Bronchial epithelial cell (primary cell): ENCODE results near the gene TCERG1L. TPM values are rescaled to one million over a fixed set of nuclear protein-coding genes. Genes with fewer than 3 reads are reported as not detected.

Experiments
- DNase-seq: peaks from one replicate; pipeline ENCODE4 v3.0.0-alpha.2; 2010; ENCODE audit warnings: low read depth
- FAIRE-seq: peaks from 2 replicates; lab custom pipeline; 2011; peaks lifted over from hg19 to GRCh38; lab: Jason Lieb, UNC
- H3K27me3 ChIP-seq: 2 replicates; pipeline ENCODE4 v1.5.1; 2011; ENCODE audit warnings: low read length; ENCODE audit not compliant: control insufficient read depth, insufficient read depth
- H3K36me3 ChIP-seq: 2 replicates; pipeline ENCODE4 v1.5.1; 2011; ENCODE audit warnings: low read length; ENCODE audit not compliant: control insufficient read depth, insufficient read depth
- H3K4me3 ChIP-seq: 2 replicates; pipeline ENCODE4 v1.5.1; 2011; ENCODE audit warnings: mild to moderate bottlenecking, low read depth, low read length, control low read depth
- total RNA-seq: library from RNA; depleted of rRNA; stranded (reverse); fragments of >200 nt; gene quantifications from 2 replicates; pipeline ENCODE4 v1.2.1, GENCODE V29; 2014
- TF ChIP-seq, protein P1 (sequence below): IDR thresholded peaks from 2 replicates; pipeline ENCODE4 v1.5.1; 2011; ENCODE audit warnings: mild to moderate bottlenecking, moderate library complexity, low read length, control low read depth, inconsistent platforms; ENCODE audit not compliant: insufficient read depth, severe bottlenecking

The TCERG1L gene
- total RNA-seq, 1 donor from 2014 or later, result not detected

DNA sequence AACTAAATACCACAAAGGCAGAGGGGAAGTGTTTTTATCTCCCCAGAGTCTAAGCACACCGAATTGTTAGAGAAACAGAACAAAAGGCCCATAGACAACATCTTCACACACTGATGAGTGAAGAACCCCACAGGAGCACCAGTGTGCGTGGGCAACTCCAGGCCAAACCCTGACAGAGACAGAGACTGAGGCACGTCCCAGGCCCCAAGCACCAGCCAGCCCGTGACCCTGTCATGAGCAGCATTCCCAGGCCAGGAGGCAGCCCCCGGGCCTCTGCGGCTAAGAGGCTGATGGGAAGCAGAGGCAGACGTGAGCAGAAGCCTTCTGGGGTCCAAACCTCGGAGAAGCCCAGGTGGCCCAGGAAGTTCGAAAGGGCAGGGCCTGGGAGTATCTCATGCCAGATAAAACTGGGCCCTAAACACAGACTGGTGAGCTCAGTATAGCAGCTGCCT lies 184.4 kb downstream of the TCERG1L start:
- no peak for DNase-seq
- Histone ChIP-seq H3K27me3 (no peaks in the 10 kb centered on the region), H3K36me3 (no peaks in the 10 kb centered on the region), H3K4me3 (no peak overlapping the region)
- FAIRE-seq, result no peak
- TF ChIP-seq, protein P1, sequence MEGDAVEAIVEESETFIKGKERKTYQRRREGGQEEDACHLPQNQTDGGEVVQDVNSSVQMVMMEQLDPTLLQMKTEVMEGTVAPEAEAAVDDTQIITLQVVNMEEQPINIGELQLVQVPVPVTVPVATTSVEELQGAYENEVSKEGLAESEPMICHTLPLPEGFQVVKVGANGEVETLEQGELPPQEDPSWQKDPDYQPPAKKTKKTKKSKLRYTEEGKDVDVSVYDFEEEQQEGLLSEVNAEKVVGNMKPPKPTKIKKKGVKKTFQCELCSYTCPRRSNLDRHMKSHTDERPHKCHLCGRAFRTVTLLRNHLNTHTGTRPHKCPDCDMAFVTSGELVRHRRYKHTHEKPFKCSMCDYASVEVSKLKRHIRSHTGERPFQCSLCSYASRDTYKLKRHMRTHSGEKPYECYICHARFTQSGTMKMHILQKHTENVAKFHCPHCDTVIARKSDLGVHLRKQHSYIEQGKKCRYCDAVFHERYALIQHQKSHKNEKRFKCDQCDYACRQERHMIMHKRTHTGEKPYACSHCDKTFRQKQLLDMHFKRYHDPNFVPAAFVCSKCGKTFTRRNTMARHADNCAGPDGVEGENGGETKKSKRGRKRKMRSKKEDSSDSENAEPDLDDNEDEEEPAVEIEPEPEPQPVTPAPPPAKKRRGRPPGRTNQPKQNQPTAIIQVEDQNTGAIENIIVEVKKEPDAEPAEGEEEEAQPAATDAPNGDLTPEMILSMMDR, result no peak

DNA sequence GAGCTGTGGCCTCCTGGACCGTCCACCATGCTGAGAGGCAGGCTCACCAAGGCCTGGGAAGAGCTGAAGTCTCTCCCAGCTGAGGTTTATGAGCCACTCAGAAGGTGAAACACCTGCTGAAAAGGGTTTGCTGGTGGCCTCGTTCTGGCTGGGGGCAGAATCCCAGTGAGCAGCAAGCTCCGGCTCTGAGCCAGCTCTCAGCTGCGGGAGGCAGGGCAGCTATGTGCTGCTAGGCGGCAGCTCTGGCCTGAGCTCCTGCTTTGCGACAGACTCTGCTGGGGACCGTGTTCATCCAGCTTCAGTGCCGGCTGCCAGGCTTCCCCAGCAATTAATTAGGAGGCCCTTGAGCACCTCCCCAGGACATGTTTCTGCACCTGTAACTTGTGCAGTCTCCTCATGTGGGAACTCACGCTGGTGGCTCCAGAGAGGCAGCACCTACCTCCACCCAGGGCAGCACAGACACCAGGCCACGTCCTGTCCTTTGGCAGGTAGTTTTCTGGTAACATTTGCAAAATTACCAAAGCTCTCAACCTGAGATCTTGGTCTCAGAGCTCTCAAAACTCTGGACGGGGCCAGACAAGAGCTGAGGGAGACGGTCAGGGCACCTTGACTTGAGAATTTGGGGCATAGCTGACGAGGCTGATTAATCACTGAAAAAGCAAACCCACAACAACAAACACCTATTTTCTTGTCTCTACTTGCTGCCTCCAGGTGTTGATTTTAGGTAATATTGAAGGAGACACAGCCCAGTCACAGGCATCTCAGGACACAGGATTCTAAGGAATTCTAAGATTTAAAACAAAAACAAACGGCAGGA lies 185.0 kb downstream of the TCERG1L start:
- peak; percentile 4 for DNase-seq
- TF ChIP-seq, protein P1, result no peak

DNA sequence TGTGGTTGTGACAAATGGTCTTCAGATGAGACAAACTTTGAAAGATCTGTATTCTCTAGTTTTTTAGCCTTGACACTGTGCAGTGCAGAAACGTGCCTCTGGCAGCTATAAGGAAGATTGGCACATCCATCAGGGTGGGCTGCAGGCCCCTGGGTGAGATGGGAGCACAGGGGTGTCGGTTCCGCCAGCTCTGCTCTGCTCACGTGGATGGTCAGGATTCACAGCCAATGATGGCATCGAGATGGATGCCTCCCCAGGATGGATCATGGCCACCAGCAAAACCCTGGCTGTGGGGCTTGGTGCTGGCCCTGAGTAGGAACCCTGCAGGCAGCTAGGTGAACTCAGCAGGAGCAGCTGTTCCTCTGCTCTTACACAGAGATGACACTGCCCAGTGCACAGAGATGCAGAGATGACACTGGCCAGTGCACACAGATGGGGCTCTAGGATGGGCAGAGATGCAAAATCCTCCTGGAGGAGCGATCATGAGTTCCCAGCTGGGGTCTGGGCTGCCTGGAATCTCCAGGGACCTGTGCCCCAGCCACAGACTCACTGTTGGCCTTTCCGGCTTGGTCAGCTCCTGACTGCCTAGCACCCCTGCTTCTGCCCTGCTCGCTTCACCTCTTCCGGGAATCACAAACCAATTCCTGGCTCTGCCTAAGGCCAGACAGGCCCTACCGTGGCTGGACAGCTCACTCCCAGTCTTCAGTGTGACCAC lies 185.9 kb downstream of the TCERG1L start:
- TF ChIP-seq, protein P1, result no peak
- Histone ChIP-seq H3K27me3 (no peaks in the 10 kb centered on the region), H3K4me3 (no peak overlapping the region), H3K36me3 (no peaks in the 10 kb centered on the region)
- DNase-seq (no peak), FAIRE-seq (no peak)

More for the DNA sequence above, 185.0 kb downstream of the TCERG1L start:
- H3K4me3 ChIP-seq, result no peak overlapping the region
- H3K36me3 ChIP-seq, result no peaks in the 10 kb centered on the region
- FAIRE-seq, result no peak
- H3K27me3 ChIP-seq, result no peaks in the 10 kb centered on the region

DNA sequence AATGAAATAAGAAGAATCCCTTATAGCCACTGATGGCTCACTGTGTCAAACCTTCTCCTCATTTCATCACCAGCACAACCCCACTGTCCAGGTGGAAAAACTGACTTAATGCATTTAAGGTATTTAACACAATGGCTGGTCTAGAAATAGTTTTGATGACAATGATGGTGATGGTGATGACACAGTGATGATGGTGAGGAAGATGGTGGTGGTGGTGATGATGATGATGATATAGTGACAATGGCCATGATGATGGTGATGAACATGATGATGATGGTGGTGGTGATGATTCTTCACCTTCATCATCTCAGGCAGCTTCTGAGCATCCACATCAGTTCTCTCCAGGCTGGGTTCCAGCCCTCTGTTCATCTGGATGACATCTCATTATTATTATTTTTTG lies 186.6 kb downstream of the TCERG1L start:
- DNase-seq (no peak), FAIRE-seq (no peak)
- Histone ChIP-seq H3K4me3 (no peak overlapping the region), H3K27me3 (no peaks in the 10 kb centered on the region), H3K36me3 (no peaks in the 10 kb centered on the region)
- TF ChIP-seq, protein P1, result no peak

DNA sequence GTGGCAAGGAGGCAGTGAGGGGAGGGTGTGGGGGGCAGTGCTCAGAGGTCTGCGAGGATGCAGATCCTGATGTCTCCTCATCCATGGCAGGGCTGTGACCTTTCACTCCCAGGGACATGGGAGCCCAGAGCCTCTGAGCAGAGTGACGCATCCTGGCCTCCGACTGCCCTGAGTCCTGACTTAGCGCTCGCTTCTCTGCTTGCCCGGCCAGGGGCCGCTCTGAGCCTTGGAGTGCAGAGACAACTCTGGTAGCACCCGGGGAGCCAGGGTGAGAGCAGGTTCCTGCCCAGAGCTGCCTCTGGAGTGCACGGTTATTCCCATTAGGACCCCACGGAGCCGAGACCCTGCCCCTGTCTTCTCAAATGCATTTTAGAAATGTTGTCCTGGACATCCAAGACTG lies 188.0 kb downstream of the TCERG1L start:
- TF ChIP-seq, protein P1, result no peak
- no peaks in the 10 kb centered on the region for H3K36me3 ChIP-seq
- no peaks in the 10 kb centered on the region for H3K27me3 ChIP-seq
- DNase-seq (no peak), FAIRE-seq (no peak)
- no peak overlapping the region for H3K4me3 ChIP-seq
